ENCODE data around the gene RXRG. TPM values are rescaled to one million over a fixed set of nuclear protein-coding genes. Genes with fewer than 3 reads are reported as not detected.

The RXRG gene
- total RNA-seq, 2 experiments from 2014 or later = not detected

GRCh38 chr1:165415068-165415467 is 29.9 kb downstream of the RXRG start:
- Mint-ChIP-seq H3K36me3 (no peaks in the 10 kb centered on the region), H3K27ac (no peak overlapping the region), H3K27me3 (peaks cover 25% of the 10 kb centered on the region), H3K4me3 (no peak overlapping the region), H3K9me3 (no peaks in the 10 kb centered on the region), H3K4me1 (no peaks in the 10 kb centered on the region)
- DNase-seq (no peak), ATAC-seq (ENCODE audit: low read depth) (no peak)
- POLR2A ChIA-PET = no interaction called here

GRCh38 chr1:165414620-165415019 is 30.3 kb downstream of the RXRG start:
- H3K27me3 Mint-ChIP-seq = peaks cover 29% of the 10 kb centered on the region
- H3K27ac Mint-ChIP-seq = no peak overlapping the region

GRCh38 chr1:165411396-165411795 is 33.5 kb downstream of the RXRG start:
- Mint-ChIP-seq H3K27ac (no peak overlapping the region), H3K27me3 (peaks cover 38% of the 10 kb centered on the region), H3K9me3 (no peaks in the 10 kb centered on the region), H3K36me3 (no peaks in the 10 kb centered on the region), H3K4me1 (no peaks in the 10 kb centered on the region), H3K4me3 (no peak overlapping the region)
- no peak for ATAC-seq (ENCODE audit: low read depth)
- DNase-seq = no peak
- POLR2A ChIA-PET = no interaction called here

More at GRCh38 chr1:165414620-165415019, 30.3 kb downstream of the RXRG start:
- no peaks in the 10 kb centered on the region for H3K9me3 Mint-ChIP-seq
- no peaks in the 10 kb centered on the region for H3K36me3 Mint-ChIP-seq
- H3K4me3 Mint-ChIP-seq = no peak overlapping the region
- POLR2A ChIA-PET = no interaction called here
- no peaks in the 10 kb centered on the region for H3K4me1 Mint-ChIP-seq
- DNase-seq = no peak
- ATAC-seq (ENCODE audit: low read depth) = no peak

GRCh38 chr1:165409657-165410358 is 35.1 kb downstream of the RXRG start:
- Mint-ChIP-seq H3K27ac (no peak overlapping the region), H3K9me3 (no peaks in the 10 kb centered on the region), H3K4me3 (no peak overlapping the region), H3K4me1 (no peaks in the 10 kb centered on the region), H3K27me3 (peaks cover 30% of the 10 kb centered on the region), H3K36me3 (no peaks in the 10 kb centered on the region)
- POLR2A ChIA-PET = no interaction called here
- ATAC-seq (ENCODE audit: low read depth) (no peak), DNase-seq (no peak)

GRCh38 chr1:165408518-165408917 is 36.4 kb downstream of the RXRG start:
- peaks cover 5% of the 10 kb centered on the region for H3K4me1 Mint-ChIP-seq
- no peak overlapping the region for H3K4me3 Mint-ChIP-seq
- no peaks in the 10 kb centered on the region for H3K9me3 Mint-ChIP-seq
- POLR2A ChIA-PET = no interaction called here
- H3K27me3 Mint-ChIP-seq = peaks cover 30% of the 10 kb centered on the region
- no peaks in the 10 kb centered on the region for H3K36me3 Mint-ChIP-seq
- H3K27ac Mint-ChIP-seq = no peak overlapping the region
- DNase-seq = no peak
- no peak for ATAC-seq (ENCODE audit: low read depth)

- H3K36me3 Mint-ChIP-seq = no peaks in the 10 kb centered on the region
- no peak for ATAC-seq (ENCODE audit: low read depth)
These were observed 37.5 kb downstream of the RXRG start for GRCh38 chr1:165407398-165407797.

GRCh38 chr1:165403835-165404482 is 41.0 kb downstream of the RXRG start:
- POLR2A ChIA-PET = no interaction called here
- Mint-ChIP-seq H3K4me1 (peaks cover 5% of the 10 kb centered on the region), H3K4me3 (no peak overlapping the region), H3K36me3 (no peaks in the 10 kb centered on the region), H3K27ac (no peak overlapping the region), H3K9me3 (no peaks in the 10 kb centered on the region), H3K27me3 (peaks cover 42% of the 10 kb centered on the region)
- peak; percentile 37 for DNase-seq
- peak; percentile 65 for ATAC-seq (ENCODE audit: low read depth)

More at GRCh38 chr1:165407398-165407797, 37.5 kb downstream of the RXRG start:
- no peaks in the 10 kb centered on the region for H3K9me3 Mint-ChIP-seq
- no peak overlapping the region for H3K4me3 Mint-ChIP-seq
- DNase-seq = no peak
- peaks cover 25% of the 10 kb centered on the region for H3K27me3 Mint-ChIP-seq
- no peak overlapping the region for H3K27ac Mint-ChIP-seq
- H3K4me1 Mint-ChIP-seq = peaks cover 5% of the 10 kb centered on the region
- POLR2A ChIA-PET = no interaction called here

GRCh38 chr1:165402517-165403111 is 42.3 kb downstream of the RXRG start:
- H3K27ac Mint-ChIP-seq = no peak overlapping the region
- no peak overlapping the region for H3K4me3 Mint-ChIP-seq
- H3K27me3 Mint-ChIP-seq = peaks cover 39% of the 10 kb centered on the region
- H3K4me1 Mint-ChIP-seq = peaks cover 10% of the 10 kb centered on the region
- H3K9me3 Mint-ChIP-seq = no peaks in the 10 kb centered on the region
- no peaks in the 10 kb centered on the region for H3K36me3 Mint-ChIP-seq
- POLR2A ChIA-PET = no interaction called here
- DNase-seq (no peak), ATAC-seq (ENCODE audit: low read depth) (no peak)

- no peak overlapping the region for H3K27ac Mint-ChIP-seq
- no peak overlapping the region for H3K4me3 Mint-ChIP-seq
- no peak for DNase-seq
- ATAC-seq (ENCODE audit: low read depth) = peak; percentile 65
- H3K27me3 Mint-ChIP-seq = peaks cover 63% of the 10 kb centered on the region
- H3K4me1 Mint-ChIP-seq = peaks cover 11% of the 10 kb centered on the region
- H3K9me3 Mint-ChIP-seq = no peaks in the 10 kb centered on the region
- POLR2A ChIA-PET = no interaction called here
- H3K36me3 Mint-ChIP-seq = no peaks in the 10 kb centered on the region
These were observed 47.0 kb downstream of the RXRG start for GRCh38 chr1:165397944-165398343.

GRCh38 chr1:165395901-165396300 is 49.0 kb downstream of the RXRG start:
- DNase-seq (no peak), ATAC-seq (ENCODE audit: low read depth) (no peak)
- no peaks in the 10 kb centered on the region for H3K36me3 Mint-ChIP-seq
- H3K27ac Mint-ChIP-seq = no peak overlapping the region
- H3K9me3 Mint-ChIP-seq = no peaks in the 10 kb centered on the region
- peaks cover 17% of the 10 kb centered on the region for H3K4me1 Mint-ChIP-seq
- peaks cover 75% of the 10 kb centered on the region for H3K27me3 Mint-ChIP-seq
- POLR2A ChIA-PET = no interaction called here
- H3K4me3 Mint-ChIP-seq = no peak overlapping the region

- H3K36me3 Mint-ChIP-seq = no peaks in the 10 kb centered on the region
- no peak overlapping the region for H3K27ac Mint-ChIP-seq
- H3K9me3 Mint-ChIP-seq = no peaks in the 10 kb centered on the region
- POLR2A ChIA-PET = no interaction called here
- H3K4me1 Mint-ChIP-seq = peaks cover 19% of the 10 kb centered on the region
- ATAC-seq (ENCODE audit: low read depth) (no peak), DNase-seq (no peak)
- no peak overlapping the region for H3K4me3 Mint-ChIP-seq
- H3K27me3 Mint-ChIP-seq = peaks cover 75% of the 10 kb centered on the region
These were observed 49.4 kb downstream of the RXRG start for GRCh38 chr1:165395478-165395877.

GRCh38 chr1:165392634-165393571 is 52.0 kb downstream of the RXRG start:
- Mint-ChIP-seq H3K27ac (peak overlapping the region; percentile 83), H3K4me3 (peak overlapping the region; percentile 59), H3K36me3 (no peaks in the 10 kb centered on the region), H3K27me3 (peaks cover 82% of the 10 kb centered on the region), H3K9me3 (no peaks in the 10 kb centered on the region), H3K4me1 (peaks cover 15% of the 10 kb centered on the region)
- POLR2A ChIA-PET = interaction anchor here (0.7 to 1.2 kb wide), 2 partner anchors 32 to 200 kb away, joined by 3 read pairs; no protein-coding TSS in a partner anchor
- peak; percentile 88 for DNase-seq
- peak; percentile 98 for ATAC-seq (ENCODE audit: low read depth)

GRCh38 chr1:165389609-165390008 is 55.3 kb downstream of the RXRG start:
- H3K9me3 Mint-ChIP-seq = no peaks in the 10 kb centered on the region
- POLR2A ChIA-PET = no interaction called here
- ATAC-seq (ENCODE audit: low read depth) (no peak), DNase-seq (no peak)
- H3K36me3 Mint-ChIP-seq = no peaks in the 10 kb centered on the region
- peaks cover 14% of the 10 kb centered on the region for H3K4me1 Mint-ChIP-seq
- H3K27ac Mint-ChIP-seq = no peak overlapping the region
- H3K27me3 Mint-ChIP-seq = peaks cover 82% of the 10 kb centered on the region
- H3K4me3 Mint-ChIP-seq = no peak overlapping the region

Measured in activated naive CD8-positive, alpha-beta T cell treated with anti-CD3 and anti-CD28 coated beads, Interleukin-2, amount 10 ng/mL, durations not matched to agents 7 days and 5 days (primary cell).